ENCODE data around the gene SH3PXD2A.
A peak's percentile ranks its signal among the peaks of the same experiment; 100 is the strongest.

Gene SH3PXD2A

DNA sequence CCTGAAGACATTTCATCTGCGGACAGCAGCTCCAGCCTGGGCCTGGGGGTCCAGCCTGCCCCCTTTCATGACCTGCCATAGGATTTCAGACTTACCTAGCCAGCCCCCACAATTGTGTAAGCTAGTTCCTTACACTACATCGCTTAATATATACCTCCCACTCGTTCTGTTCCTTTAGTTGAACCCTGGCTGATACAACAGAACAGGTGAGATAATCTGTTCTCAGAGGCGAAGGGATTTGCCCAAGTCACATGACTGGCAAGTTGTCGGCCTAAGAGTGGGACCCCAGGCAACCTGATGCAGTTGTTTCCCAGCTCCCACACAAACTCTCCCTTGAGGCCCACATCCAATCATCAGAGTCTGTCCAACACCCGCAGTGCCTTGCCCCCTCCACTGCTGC, 168.2 kb downstream of the SH3PXD2A start:
- no peaks in the 10 kb centered on the region for H3K36me3 ChIP-seq
- no peak for DNase-seq
- no peaks in the 10 kb centered on the region for H3K27me3 ChIP-seq
- H3K4me3 ChIP-seq: no peak overlapping the region
- H3K27ac ChIP-seq: no peak overlapping the region
- intact Hi-C loops (cut with DNase I; ENCODE audit: low total_unique reads): loop anchor here (2.0 kb wide), 1 partner anchor 82 kb away; no protein-coding TSS in a partner anchor
- no peak for TF ChIP-seq CTCF (IDR thresholded peaks at IDR 0.05)
- H3K4me1 ChIP-seq: peaks cover 0 to 15% (median 6%) of the 10 kb centered on the region in 4 donors
- no peaks in the 10 kb centered on the region for H3K9me3 ChIP-seq

DNA sequence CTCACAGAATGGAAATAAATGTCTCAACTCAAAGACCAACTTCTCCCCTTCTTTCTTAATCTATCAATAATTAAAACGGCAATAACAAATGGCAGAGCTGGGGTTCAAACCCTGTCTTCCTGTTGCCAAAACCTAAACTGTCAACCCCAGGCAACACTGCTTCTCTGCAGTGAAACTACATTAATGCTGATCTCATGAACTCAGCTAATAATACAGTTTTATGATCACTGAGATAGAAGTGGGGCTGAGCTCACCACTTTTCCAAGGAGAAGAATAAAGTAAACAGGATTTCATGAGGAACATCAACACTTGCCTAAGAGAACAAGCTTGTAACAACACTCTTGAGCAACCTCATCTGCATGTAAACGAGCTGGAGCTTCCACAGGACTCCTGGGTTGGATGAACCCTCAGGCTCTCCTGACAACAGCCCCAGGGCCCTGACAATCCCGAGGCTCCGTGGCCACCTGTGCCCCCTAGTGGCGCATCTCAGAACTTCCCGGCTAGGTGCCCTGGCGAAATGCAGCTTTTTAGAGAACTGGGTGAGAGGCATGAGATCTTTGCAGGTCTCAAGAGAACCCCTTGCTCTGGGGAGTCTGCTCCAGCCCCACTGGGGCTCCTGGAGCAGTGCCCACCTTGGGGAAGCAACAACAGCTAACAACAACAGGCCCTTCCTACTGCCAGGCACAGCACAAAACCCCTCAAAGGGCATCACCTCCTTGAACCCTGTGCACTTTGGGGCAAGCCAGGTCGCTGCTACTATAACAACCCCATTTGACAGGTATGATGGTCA, 169.3 kb downstream of the SH3PXD2A start:
- H3K27ac ChIP-seq: peak overlapping the region in 1 of 2 donors; percentile 7
- H3K4me3 ChIP-seq: no peak overlapping the region
- intact Hi-C loops (cut with DNase I; ENCODE audit: low total_unique reads): loop anchor here (2.0 kb wide), 1 partner anchor 81 kb away; no protein-coding TSS in a partner anchor
- no peaks in the 10 kb centered on the region for H3K9me3 ChIP-seq
- no peaks in the 10 kb centered on the region for H3K27me3 ChIP-seq
- H3K4me1 ChIP-seq: peaks cover 0 to 11% (median 4%) of the 10 kb centered on the region in 4 donors
- peak; percentile 96 to 98 for TF ChIP-seq CTCF (IDR thresholded peaks at IDR 0.05)
- no peaks in the 10 kb centered on the region for H3K36me3 ChIP-seq
- DNase-seq: peak; percentile 88

DNA sequence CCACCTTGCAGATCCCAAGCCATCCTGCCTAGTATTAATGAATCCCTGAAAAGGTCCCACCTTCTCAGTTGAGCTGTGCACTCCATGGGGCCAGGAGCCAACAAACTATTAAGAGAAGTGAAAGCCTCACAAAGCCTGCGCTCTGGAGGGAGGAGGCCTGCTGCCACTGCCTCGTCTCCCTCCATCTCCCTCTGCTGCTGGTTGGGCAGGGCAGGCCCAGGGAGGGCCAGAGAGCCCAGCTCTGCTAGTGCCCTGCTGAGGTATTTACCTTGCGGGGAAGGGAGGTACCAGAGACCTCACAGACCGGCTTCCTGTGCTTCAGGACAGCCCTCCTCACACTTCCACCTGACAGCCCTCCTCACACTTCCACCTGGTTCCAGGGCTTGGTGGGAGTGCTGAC, 171.5 kb downstream of the SH3PXD2A start:
- no peak overlapping the region for H3K27ac ChIP-seq
- no peak overlapping the region for H3K4me3 ChIP-seq
- intact Hi-C loops (cut with DNase I; ENCODE audit: low total_unique reads): no loop called here
- no peaks in the 10 kb centered on the region for H3K9me3 ChIP-seq
- no peak for TF ChIP-seq CTCF (IDR thresholded peaks at IDR 0.05)
- no peaks in the 10 kb centered on the region for H3K36me3 ChIP-seq
- H3K4me1 ChIP-seq: peaks cover 0 to 11% (median 4%) of the 10 kb centered on the region in 4 donors
- H3K27me3 ChIP-seq: no peaks in the 10 kb centered on the region
- DNase-seq: no peak

DNA sequence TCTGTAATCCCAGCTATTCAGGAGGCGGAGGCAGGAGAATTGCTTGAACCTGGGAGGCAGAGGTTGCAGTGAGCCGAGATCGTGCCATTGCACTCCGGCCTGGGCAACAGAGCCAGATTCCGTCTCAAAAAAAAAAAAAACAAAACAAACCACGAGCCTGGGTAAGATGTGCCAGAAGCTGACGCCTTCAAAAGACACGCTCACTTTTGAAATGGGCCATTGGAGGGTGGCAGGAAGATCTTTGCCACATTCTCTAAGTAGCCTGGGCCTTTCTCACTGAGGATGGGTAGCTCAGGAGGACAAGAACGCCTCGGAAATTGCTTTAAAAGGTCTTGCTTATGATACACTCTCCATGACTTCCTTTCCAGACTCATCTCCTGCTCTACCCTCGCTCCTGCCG, 172.7 kb downstream of the SH3PXD2A start:
- DNase-seq: no peak
- peaks cover 0 to 20% (median 5%) of the 10 kb centered on the region in 4 donors for H3K4me1 ChIP-seq
- intact Hi-C loops (cut with DNase I; ENCODE audit: low total_unique reads): no loop called here
- no peaks in the 10 kb centered on the region for H3K9me3 ChIP-seq
- H3K27ac ChIP-seq: no peak overlapping the region
- no peak for TF ChIP-seq CTCF (IDR thresholded peaks at IDR 0.05)
- H3K27me3 ChIP-seq: no peaks in the 10 kb centered on the region
- H3K4me3 ChIP-seq: no peak overlapping the region
- H3K36me3 ChIP-seq: no peaks in the 10 kb centered on the region

DNA sequence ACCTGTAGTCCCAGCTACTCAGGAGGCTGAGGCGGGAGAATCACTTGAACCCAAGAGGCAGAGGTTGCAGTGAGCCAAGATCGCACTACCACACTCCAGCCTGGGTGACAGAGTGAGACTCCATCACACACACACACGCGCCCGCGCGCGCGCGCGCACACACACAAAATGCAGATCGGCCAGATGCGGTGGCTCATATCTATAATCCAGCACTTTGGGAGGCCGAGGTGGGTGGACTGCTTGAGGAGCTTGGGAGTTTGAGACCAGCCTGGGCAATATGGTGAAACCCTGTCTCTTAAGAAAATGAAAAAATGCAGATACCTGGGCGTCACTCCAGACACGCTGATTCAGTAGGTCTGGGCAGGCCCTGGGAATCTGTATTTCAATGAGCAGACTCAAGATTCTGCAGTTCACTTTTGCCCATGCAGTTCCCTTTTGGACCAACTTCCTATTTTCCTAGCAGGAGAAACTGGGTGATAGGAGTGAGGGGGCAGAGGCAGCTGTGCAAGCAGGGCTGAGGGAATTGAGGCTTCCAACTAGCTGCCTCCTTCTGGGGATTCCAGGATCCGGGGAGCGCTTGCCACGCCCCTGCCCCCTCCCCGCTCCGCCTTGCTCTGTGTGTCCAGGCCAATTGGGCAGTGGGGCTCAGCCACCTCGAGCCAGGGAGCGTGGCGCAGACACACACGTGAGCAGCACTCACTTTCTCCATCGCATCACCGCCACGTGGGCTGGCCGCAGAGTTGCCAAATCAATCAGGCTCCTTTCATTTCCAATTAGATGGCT, 173.6 kb downstream of the SH3PXD2A start:
- intact Hi-C loops (cut with DNase I; ENCODE audit: low total_unique reads): no loop called here
- Histone ChIP-seq H3K4me3 (no peak overlapping the region), H3K36me3 (no peaks in the 10 kb centered on the region), H3K4me1 (peaks cover 0 to 21% (median 7%) of the 10 kb centered on the region in 4 donors), H3K27me3 (no peaks in the 10 kb centered on the region), H3K27ac (no peak overlapping the region), H3K9me3 (no peaks in the 10 kb centered on the region)
- TF ChIP-seq CTCF (IDR thresholded peaks at IDR 0.05): no peak
- peak in 1 of 2 donors; percentile 60 for DNase-seq

Data from tibial artery (tissue), 4 donors.